Calu3 (cell line): Measurements from ENCODE around the gene FADS1. TPM values are rescaled to one million over a fixed set of nuclear protein-coding genes. Genes with fewer than 3 reads are reported as not detected.
A peak's percentile ranks its signal among the peaks of the same experiment; 100 is the strongest.

Experiments used
- BruUV-seq: library from RNA; stranded (reverse); fragments of 400-500 nt; replicated peaks from 2 replicates; lab custom pipeline; 2021; lab: Mats Ljungman, UMichigan
- CTCF ChIA-PET: fragments of 300-600 bp; sonication (Branson Sonifier 250); formaldehyde crosslinking; loops from one replicate; lab custom pipeline; 2022; ENCODE audit warnings: antibody characterized with exemption; lab: Charles Lee
- DNase-seq: peaks from one replicate; pipeline ENCODE4 v3.0.0; 2022
- H3K27ac Mint-ChIP-seq: one replicate; pipeline ENCODE4 v1.8.0; 2022; ENCODE audit warnings: mixed read lengths; ENCODE audit not compliant: unreplicated experiment
- H3K27me3 Mint-ChIP-seq: one replicate; pipeline ENCODE4 v1.8.0; 2022; ENCODE audit warnings: mixed read lengths; ENCODE audit not compliant: unreplicated experiment
- H3K36me3 Mint-ChIP-seq: one replicate; pipeline ENCODE4 v1.8.0; 2022; ENCODE audit warnings: mild to moderate bottlenecking, moderate library complexity, mixed read lengths; ENCODE audit not compliant: insufficient read depth, unreplicated experiment
- H3K4me1 Mint-ChIP-seq: one replicate; pipeline ENCODE4 v1.8.0; 2022; ENCODE audit warnings: mild to moderate bottlenecking, low read depth, mixed read lengths; ENCODE audit not compliant: unreplicated experiment
- H3K4me3 Mint-ChIP-seq: one replicate; pipeline ENCODE4 v1.8.0; 2022; ENCODE audit warnings: mild to moderate bottlenecking, low read depth, moderate library complexity, mixed read lengths; ENCODE audit not compliant: unreplicated experiment
- H3K9me3 Mint-ChIP-seq: one replicate; pipeline ENCODE4 v1.8.0; 2022; ENCODE audit warnings: low read depth, mixed read lengths; ENCODE audit not compliant: unreplicated experiment
- CTCF ChIP-seq: fragments of 200-600 bp; IDR thresholded peaks from one replicate; pipeline ENCODE4 v1.8.0; 2022; ENCODE audit warnings: antibody characterized with exemption; ENCODE audit not compliant: unreplicated experiment
- intact Hi-C: fragments of 100-400 bp; cut with micrococcal nuclease; formaldehyde crosslinking; loops from one replicate; pipeline ENCODE4 v1.10.0; 2022; ENCODE audit not compliant: unreplicated experiment
- total RNA-seq: library from RNA; stranded (reverse); gene quantifications from 2 replicates; pipeline ENCODE4 v1.2.3, GENCODE V29; 2022

Gene FADS1
- total RNA-seq, 1 experiment from 2014 or later = 74.1 TPM

GRCh38 chr11:61827571-61828378, 11.0 kb upstream of the FADS1 start, which contains the start of gene FADS2:
Gene FADS2 (plus strand): TSS chr11:61828300. CDS start chr11:61828391, 91 bp downstream.
- no peaks in the 10 kb centered on the region for H3K9me3 Mint-ChIP-seq
- intact Hi-C loops = no loop called here
- no peak for TF ChIP-seq CTCF
- no peaks in the 10 kb centered on the region for H3K4me1 Mint-ChIP-seq
- CTCF ChIA-PET = no interaction called here
- no TSS peak for BruUV-seq
- peak within 1 kb of the TSS; percentile 71 for H3K4me3 Mint-ChIP-seq
- peaks cover 68% of the 10 kb centered on the region for H3K27me3 Mint-ChIP-seq
- H3K36me3 Mint-ChIP-seq = peaks cover 11% of the 10 kb centered on the region
- no peak within 1 kb of the TSS for H3K27ac Mint-ChIP-seq
- DNase-seq = peak; percentile 50

GRCh38 chr11:61826930-61827570, 10.2 kb upstream of the FADS1 start:
- H3K27me3 Mint-ChIP-seq = peaks cover 65% of the 10 kb centered on the region
- peak overlapping the region; percentile 71 for H3K4me3 Mint-ChIP-seq
- TF ChIP-seq CTCF = no peak
- H3K4me1 Mint-ChIP-seq = no peaks in the 10 kb centered on the region
- intact Hi-C loops = no loop called here
- CTCF ChIA-PET = no interaction called here
- peaks cover 11% of the 10 kb centered on the region for H3K36me3 Mint-ChIP-seq
- H3K9me3 Mint-ChIP-seq = no peaks in the 10 kb centered on the region
- H3K27ac Mint-ChIP-seq = no peak overlapping the region
- DNase-seq = no peak
- no TSS peak for BruUV-seq

GRCh38 chr11:61820174-61820573, 3.4 kb upstream of the FADS1 start:
- CTCF ChIA-PET = no interaction called here
- Mint-ChIP-seq H3K36me3 (peaks cover 20% of the 10 kb centered on the region), H3K4me1 (no peaks in the 10 kb centered on the region), H3K27me3 (no peaks in the 10 kb centered on the region), H3K27ac (no peak overlapping the region), H3K4me3 (no peak overlapping the region), H3K9me3 (no peaks in the 10 kb centered on the region)
- intact Hi-C loops = no loop called here
- TF ChIP-seq CTCF = no peak
- BruUV-seq = no TSS peak
- no peak for DNase-seq

- Mint-ChIP-seq H3K36me3 (peaks cover 32% of the 10 kb centered on the region), H3K4me1 (peaks cover 8% of the 10 kb centered on the region), H3K27me3 (no peaks in the 10 kb centered on the region), H3K9me3 (peaks cover 2% of the 10 kb centered on the region), H3K4me3 (peak overlapping the region; percentile 89), H3K27ac (peak overlapping the region; percentile 91)
- DNase-seq = no peak
- CTCF ChIA-PET = interaction anchor here (1.0 to 3.9 kb wide), 2 partner anchors 20 to 264 kb away, joined by 3 to 21 read pairs; no protein-coding TSS in a partner anchor
- no peak for TF ChIP-seq CTCF
- BruUV-seq = no TSS peak
- intact Hi-C loops = no loop called here
These were observed 834 bp upstream of the FADS1 start for GRCh38 chr11:61817471-61818202.
